GM21723 (cell line): ENCODE data around the gene SORBS1.

Experiments
- ATAC-seq: cut with Tn5 transposase; IDR thresholded peaks from one replicate; pipeline ENCODE4 v1.9.1; 2021; ENCODE audit warnings: mild to moderate bottlenecking, moderate library complexity; ENCODE audit not compliant: unreplicated experiment

Gene SORBS1

GRCh38 chr10:95303950-95304349, 257.2 kb downstream of the SORBS1 start:
- no peak for ATAC-seq

GRCh38 chr10:95303535-95303934, 257.6 kb downstream of the SORBS1 start:
- ATAC-seq = no peak

- ATAC-seq = no peak
These were observed 261.1 kb downstream of the SORBS1 start for GRCh38 chr10:95300022-95300539.

GRCh38 chr10:95297402-95297801, 263.8 kb downstream of the SORBS1 start:
- ATAC-seq = no peak

- no peak for ATAC-seq
These were observed 264.4 kb downstream of the SORBS1 start for GRCh38 chr10:95296764-95297163.

- ATAC-seq = peak; percentile 75
These were observed 266.0 kb downstream of the SORBS1 start for GRCh38 chr10:95295031-95295755.

- no peak for ATAC-seq
These were observed 267.5 kb downstream of the SORBS1 start for GRCh38 chr10:95293631-95294030.

GRCh38 chr10:95291365-95292039, 269.7 kb downstream of the SORBS1 start:
- ATAC-seq = no peak

- ATAC-seq = peak; percentile 39
These were observed 270.5 kb downstream of the SORBS1 start, which contains the start of gene PDLIM1 for GRCh38 chr10:95290461-95291364. Gene PDLIM1 (minus strand): TSS chr10:95291003. CDS start chr10:95290915, 88 bp downstream.

- ATAC-seq = no peak
These were observed 271.2 kb downstream of the SORBS1 start for GRCh38 chr10:95289921-95290421.

- no peak for ATAC-seq
These were observed 271.9 kb downstream of the SORBS1 start for GRCh38 chr10:95289003-95289920.

- no peak for ATAC-seq
These were observed 272.9 kb downstream of the SORBS1 start for GRCh38 chr10:95288303-95288702.

- no peak for ATAC-seq
These were observed 273.9 kb downstream of the SORBS1 start for GRCh38 chr10:95287281-95287680.

- no peak for ATAC-seq
These were observed 274.5 kb downstream of the SORBS1 start for GRCh38 chr10:95286707-95287106.

- ATAC-seq = no peak
These were observed 275.6 kb downstream of the SORBS1 start for GRCh38 chr10:95285556-95285955.

- no peak for ATAC-seq
These were observed 276.4 kb downstream of the SORBS1 start for GRCh38 chr10:95284807-95285206.

- ATAC-seq = no peak
These were observed 279.1 kb downstream of the SORBS1 start for GRCh38 chr10:95282107-95282506.

- ATAC-seq = no peak
These were observed 280.0 kb downstream of the SORBS1 start for GRCh38 chr10:95281206-95281605.

GRCh38 chr10:95280637-95281036, 280.5 kb downstream of the SORBS1 start:
- ATAC-seq = no peak
